HG02623 (cell line): Measurements from ENCODE around the gene TPPP.

ENCODE experiments used
- ATAC-seq: cut with Tn5 transposase; IDR thresholded peaks from one replicate; pipeline ENCODE4 v1.9.1; 2021; ENCODE audit warnings: moderate library complexity; ENCODE audit not compliant: unreplicated experiment

Gene TPPP

DNA sequence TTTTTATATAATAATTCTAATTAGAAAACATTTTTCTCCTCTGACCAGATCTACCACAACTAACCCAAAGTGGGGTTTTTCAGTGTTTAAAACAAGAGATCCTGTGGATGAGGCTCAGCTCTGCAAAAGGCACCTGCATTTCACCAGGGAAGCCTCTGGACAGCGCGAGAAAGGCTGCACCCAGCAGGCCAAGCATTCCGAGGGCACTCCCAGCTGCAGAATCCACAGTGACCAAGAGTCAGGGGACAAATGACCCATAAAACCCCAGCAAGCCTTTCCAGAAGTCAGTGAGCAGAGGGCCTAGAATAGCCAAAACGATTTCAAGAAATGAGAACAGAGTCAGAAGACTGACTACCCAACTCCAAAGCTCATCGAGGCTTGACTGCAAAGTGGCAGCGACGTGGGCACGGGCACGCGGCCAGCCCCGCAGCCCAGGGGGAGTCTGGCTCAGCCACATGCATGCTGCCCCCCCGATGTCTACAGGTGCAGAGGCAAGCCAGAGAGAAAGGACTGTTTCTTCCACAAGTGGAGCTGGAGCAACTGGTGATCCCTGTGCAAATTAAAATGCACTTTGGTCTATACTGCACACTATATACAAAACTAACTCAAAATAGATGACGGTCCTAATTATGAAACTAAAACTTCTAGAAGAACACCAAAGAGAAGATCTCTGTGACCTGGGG, 26.2 kb downstream of the TPPP start:
- no peak for ATAC-seq

DNA sequence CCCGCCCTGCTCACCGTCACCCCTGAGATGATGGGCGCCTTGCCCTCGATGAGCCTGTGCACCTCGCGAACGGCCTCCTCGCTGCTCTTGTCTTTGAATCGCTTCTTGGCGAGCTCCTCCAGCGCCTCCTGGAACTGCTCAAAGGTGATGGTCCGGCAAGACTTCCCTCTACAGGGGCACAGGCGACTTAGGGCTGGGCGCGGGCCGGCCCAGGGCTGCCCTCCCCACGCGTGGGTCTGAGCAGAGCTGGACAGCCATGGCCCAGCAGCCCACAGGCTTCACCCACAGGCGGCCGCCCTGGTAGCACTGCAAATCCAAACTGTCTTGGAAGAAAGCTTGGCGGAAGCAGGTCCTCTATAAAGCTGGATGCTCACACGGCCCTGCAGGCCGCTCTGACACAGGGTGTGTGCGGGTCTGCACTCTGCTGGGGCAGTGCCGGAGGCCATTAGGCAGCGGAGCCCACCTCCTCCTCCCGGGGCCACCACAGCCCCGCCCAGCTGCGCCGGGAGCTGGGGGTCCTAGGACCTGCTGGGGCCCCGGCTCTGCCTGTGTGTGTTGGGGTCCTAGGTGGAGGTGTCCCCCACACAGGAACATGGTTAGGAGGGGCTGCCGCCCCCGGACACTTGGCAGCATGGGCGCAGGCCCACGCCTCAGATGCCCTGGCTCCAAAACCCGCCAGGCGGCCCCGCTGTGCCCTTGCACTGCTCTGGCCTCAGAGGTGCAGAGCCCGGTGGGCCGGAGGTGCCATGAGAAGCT, 27.0 kb downstream of the TPPP start:
- no peak for ATAC-seq

DNA sequence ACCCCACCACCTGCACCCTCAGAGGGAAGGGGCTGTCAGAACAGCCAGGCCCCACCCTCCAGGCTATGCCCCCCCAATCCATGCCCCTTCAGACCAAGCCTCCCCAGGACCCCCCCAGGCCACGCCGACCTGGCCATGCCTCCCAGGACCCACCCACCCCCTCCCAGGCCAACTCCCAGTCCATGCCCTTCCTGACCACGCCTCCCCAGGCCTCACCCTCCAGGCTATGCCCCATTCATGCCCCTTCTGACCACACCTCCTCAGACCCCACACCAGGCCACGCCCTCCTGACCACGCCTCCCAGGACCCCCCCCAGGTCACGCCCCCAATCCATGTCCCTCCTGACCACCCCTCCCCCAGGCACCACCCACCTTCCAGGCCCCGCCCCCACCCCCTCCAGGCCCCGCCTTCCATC, 27.6 kb downstream of the TPPP start:
- no peak for ATAC-seq

DNA sequence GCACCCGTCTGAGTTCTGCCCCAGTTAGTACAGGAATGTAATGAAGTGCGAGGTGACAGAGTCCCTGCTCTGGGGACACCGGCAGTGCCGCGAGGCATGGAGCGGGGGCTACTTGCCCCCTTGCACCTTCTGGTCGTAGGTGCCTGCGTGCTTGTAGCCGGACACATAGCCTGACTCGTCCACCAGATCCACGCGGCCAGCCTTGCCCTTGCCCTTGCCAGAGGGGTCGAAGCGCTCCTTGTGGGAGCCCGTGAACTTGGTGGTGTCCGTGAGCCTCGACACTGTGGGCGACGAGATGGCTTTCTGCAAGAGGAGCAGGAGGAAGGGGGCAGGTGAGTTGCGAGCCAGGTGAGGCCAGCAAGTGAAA, 28.2 kb downstream of the TPPP start:
- no peak for ATAC-seq

DNA sequence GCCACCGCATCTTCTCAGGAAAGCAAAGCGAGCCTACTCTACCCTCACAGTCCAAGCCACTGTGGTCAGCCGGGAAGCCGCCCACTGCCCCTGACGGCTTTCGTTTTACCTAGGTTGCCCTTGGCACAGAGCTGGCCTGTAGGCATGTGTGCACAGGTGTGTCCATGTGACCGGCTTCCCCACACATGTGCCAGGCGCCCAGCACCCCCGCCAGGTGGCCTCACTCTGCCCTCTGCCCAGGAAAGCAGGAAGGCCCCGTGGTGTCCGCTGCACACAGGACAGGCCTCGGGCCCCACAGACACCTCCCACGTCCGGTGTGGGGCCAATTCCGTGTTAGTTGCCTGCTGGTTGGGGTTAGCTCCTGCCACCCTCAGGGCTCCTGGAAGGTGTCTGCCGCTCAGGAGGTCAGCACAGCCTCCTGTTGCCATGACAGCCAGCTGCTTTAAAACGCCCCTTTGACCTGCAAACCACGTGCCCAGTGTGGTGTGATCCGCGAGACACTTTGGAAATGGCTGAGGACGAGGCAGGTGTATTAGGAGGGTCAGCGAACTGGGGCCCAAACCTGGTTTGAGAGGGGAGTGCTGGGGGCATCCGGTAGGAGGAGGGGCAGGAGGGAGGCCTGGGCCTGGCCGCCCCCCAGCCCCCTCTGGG, 28.7 kb downstream of the TPPP start:
- ATAC-seq, result no peak

DNA sequence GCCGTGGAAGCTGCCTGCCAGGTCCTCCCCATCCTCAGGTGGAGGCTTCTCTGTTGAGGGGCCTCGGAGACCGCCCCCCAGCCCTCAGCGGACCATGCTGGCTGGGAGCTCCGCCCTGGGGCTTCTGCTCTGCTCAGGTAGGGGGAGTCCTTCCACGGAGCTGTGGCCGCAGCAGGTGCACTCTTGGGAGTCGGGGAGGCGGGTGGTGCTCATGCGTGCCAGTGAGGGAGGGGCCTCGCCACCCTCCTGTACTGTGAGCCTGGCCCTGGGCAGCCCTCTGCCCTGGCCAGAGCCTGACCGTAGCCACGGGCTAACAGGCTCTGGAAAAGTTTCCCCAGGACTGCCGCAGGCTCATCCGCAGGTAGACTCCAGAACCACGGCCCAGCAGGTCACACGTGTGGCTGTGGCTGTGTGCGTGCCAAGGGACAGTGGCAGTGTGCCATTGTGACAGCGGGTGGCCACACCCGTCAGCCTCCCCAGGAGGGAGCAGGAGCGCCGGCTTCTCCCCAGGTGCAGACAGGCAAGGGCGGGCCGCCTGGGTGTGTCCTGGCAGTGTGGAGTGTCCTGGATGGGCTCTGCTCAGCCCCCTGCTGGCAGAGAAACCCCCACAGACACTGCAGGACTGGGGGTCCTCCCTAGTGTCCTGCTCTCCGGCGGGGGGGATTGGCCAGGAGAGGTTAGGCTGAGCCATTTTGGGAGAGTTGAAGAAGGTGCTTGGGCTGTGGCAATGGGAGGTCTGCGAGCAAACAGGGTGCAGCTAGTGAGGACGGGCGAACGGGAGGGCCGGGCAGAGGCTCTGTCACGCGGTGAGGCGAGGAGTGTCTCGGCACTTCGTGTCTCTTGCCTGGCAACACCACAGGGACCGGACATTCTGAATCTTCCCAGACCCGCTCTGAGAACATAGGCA, 29.5 kb downstream of the TPPP start:
- no peak for ATAC-seq

DNA sequence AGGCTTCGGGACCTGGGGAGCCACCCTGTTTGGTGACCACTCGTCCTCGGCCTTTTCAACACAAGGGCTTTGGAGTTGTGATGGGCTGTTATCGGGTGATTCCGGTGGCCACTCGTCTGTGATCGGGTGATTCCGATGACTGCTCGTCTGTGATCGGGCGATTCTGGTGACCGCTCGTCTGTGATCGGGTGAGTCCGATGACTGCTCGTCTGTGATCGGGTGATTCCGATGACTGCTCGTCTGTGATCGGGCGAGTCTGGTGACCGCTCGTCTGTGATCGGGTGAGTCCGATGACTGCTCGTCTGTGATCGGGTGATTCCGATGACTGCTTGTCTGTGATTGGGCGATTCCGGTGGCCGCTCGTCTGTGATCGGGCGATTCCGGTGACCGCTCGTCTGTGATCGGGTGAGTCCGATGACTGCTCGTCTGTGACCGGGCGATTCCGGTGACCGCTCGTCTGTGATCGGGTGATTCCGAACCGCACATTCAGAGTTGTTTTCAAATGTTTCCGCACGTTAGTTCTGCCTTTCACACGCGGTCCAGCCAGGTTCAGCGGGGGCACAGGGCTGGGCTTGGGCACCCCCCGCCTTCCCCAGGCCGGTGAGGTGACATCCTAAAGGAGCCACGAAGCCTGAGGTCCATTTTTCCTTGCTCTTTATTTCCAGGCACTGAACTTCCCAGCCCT, 30.3 kb downstream of the TPPP start:
- ATAC-seq, result no peak

DNA sequence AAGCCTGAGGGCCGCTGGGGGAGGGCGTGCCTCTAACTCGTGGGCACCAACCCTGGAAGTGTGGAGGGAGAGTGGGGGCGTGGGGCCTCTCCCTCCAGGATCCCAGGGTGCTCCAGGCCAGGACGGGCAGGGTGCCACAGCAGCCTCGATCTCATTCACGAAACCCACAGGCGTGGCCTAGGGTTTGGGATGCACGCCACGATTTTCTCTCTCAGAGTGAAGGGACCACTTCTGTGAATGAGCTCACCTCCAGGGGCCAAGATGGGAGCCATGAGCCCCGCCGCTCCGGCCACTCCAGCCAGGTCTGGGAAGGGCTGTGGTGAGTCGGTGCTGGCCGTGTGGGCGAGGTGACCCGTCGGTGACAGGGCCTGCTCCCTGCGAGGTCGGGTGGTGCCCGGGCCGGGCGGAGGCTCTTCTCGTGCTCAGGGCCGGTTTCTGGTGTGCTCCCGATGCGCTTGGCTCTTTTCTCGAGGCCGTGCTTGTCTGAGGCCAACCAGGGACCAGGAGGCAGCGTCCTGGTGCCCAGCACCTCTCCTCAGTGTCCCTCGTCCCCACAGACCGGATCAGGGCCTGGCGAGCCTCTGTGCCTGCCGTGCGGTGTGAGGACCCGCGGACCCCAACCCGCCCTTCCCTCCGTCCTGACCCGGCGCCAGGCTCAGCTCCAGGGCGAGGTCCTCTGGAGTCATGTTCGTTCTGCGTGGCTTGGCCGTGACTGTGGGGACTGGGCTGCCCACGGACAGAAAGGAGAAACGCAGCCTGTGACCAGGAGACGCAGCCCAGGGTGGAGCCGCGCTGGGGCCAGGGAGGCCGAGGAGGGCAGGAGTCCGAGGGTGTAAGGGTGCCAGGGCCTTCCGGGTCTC, 31.0 kb downstream of the TPPP start:
- no peak for ATAC-seq

DNA sequence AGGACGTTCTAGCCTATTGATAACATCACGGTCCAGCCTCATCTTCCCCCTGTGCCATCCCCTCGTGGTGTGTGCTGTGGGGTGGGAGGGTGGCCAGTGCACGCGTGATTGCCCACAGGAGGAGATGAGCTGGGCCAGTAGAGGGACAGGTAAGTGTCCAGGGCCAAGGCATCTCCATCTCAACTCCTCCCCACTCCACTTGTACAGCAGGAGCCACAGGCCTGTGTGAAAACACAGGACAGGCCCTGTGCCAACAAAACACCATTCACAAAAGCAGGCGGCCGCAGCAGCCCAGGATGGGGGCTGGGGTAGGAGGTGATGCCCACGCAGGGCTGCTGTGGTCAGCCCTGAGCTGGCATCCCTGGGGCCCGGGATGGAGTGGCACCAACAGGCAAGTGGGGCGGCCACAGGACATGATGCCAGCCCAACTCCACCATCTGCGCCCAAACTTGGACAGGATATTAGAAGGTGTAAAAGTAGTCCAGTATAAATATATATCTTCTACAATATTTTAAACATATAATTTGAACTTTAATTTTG, 32.6 kb downstream of the TPPP start:
- no peak for ATAC-seq

DNA sequence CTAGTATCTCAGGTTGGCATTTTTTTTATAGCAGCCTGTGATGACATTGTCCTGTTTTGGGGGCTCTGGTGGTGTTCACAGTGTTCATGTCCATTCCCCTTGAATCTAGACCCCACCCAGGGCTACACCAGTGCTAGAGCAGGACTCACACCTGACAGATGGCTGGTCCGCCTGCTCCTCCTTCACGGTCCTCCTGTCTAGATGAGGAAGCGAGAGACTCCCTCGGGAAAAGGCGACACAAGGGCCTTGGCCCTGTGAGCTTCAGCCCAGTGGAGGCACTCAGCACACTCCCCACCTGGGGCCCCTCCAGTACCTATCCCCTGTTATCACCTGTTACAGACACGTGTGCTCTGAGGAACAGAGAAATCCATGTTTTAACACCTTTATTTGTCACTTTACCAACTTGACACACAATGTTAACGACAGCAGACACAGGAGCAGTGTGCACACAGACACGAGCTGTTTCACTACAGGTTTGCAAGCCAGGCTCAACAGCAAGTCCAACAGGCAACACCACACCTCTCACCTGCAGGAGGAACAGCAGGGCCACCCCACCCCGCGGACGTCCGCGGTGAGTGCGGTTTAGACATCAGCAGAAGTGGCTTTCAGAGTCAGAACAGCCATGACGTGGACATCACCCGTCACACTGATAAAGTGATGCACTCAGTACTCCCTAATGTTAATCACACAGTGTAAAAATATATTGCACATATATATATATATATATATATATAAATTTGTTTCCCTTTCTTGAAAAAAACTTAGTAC, 33.5 kb downstream of the TPPP start:
- ATAC-seq, result no peak

DNA sequence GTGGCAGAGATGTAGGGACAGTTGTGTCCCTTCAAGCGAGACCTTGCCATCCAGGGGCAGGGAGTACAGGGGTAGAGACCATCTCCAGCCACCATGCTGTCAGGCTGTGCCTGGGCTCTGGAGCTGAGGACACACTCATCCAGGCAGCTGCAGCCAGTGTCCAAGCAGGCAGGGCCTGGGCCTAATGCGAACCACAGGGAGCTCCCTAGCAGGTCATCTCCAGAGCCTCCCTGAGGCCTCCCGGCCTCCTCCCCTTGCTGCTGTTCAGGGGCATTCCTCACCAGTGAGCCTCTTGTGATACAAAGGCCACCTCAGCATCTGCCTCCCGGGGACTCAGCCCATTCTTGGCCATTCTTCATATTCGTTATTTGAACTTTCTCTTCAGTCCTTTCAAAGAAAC, 35.0 kb downstream of the TPPP start:
- ATAC-seq, result no peak

DNA sequence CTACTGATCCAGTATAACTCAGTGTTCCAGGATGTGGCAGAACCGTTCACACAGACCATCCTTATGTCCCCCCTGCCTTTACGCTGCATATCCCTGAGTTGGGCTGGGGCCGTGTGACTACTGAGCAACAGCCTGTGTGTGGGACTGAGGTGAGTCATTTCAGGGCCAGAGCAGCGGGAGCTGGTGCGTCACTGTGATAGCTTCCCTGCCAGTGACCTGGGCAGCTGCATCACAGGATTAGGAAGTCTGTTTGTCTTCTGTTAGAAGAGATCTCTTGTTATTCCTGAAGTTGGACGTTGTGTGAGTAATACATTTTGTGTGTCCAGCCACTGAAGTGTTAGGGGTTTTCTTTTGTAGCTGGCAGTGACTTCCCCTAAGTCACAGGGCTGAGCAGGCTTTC, 35.6 kb downstream of the TPPP start:
- ATAC-seq, result no peak

DNA sequence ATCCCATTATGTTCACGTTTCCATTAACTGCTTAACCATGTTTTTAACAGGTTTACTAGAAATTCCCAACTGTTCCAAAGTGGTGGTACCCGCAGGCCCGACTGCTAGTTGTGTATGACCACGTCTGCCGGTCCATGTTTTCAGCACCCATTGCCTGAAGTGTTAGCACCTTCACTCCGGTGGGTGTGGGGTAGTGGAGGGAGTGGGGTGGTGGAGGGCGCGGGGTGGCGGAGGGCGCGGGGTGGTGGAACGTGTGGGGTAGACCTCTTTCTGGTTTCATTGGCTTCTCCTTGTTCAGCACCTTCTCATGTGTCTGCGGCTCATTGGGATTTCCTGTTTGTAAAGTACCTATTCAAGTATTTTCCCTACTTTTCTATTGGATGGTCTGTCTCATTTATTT, 37.7 kb downstream of the TPPP start:
- no peak for ATAC-seq

DNA sequence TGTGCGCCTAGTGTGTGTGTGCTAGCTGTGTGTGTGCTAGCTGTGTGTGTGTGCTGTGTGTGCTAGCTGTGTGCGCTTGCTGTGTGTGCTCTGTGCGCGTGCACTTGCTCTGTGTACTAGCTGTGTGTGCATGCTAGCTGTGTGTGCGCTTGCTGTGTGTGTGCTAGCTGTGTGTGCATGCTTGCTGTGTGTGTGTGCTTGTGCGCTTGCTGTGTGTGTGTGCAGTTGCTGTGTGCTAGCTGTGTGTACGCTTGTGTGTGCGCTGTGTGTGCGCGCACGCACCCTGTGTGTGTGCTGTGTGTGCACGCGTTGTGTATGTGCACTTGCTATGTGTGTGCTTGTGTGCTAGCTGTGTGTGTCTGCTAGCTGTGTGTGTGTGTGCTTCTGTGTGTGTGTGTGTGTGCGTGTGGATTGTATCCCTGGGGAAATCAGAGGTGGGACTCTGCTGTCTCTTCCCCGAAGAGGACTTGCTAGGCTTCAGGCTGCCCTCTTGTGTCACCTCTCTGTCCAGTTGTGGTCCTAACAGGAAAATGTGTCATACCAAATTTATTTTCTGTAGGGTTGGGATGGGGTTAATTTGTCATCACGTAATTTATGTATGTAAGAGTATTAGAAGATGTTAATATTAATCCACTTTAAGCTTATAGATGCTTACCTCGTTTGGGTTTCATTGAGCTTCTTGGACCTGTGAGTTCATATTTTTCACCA, 38.9 kb downstream of the TPPP start:
- no peak for ATAC-seq

DNA sequence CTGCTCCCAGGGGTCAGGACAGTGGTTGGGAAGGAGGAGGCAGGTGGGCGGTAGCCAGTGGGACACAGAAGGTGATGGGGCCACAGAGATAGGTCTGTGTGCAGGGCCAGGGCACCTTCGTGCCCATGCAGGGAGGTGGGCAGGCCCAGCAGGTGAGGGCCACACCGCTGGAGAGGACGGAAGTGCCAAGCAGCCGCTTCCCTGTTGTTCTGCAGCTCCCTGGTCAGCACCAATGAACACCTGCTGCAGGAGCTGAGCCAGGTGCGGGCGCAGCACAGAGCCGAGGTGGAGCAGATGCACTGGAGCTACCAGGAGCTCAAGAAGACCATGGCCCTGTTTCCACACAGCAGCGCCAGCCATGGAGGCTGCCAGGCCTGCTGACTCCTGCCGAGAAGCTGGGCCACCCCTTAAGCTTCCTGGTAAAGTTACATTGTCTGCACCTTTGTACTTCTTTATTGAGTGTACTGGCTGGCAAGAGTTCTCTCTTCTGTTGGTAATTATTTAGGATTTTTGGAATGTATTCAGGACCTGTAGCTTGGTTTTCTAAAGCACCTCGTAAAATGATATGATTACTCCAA, 40.3 kb downstream of the TPPP start:
- ATAC-seq, result no peak

DNA sequence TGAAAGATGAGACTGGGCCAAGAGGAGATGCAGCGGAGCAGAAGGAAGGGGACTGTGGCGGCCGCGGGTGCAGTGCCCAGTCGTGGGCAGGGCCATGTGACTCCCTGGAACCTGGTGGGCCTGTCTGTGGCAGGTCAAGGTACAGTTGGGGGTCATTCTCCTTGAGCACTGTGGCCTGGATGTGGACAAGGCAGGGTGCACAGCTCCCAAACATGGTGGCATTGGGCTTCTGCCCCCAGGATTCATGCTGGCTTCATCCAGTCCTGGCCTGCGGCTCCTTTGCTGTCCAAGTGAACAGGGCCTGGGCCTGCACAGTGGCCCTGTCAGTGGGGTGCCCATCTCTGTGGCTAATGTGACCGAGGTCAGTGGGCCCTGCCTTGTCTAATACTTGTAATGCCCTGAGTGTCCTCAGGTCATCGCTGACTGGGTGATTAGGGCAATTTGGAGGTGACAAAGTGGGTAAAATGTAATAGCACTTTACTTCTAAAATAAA, 41.1 kb downstream of the TPPP start:
- ATAC-seq, result no peak

DNA sequence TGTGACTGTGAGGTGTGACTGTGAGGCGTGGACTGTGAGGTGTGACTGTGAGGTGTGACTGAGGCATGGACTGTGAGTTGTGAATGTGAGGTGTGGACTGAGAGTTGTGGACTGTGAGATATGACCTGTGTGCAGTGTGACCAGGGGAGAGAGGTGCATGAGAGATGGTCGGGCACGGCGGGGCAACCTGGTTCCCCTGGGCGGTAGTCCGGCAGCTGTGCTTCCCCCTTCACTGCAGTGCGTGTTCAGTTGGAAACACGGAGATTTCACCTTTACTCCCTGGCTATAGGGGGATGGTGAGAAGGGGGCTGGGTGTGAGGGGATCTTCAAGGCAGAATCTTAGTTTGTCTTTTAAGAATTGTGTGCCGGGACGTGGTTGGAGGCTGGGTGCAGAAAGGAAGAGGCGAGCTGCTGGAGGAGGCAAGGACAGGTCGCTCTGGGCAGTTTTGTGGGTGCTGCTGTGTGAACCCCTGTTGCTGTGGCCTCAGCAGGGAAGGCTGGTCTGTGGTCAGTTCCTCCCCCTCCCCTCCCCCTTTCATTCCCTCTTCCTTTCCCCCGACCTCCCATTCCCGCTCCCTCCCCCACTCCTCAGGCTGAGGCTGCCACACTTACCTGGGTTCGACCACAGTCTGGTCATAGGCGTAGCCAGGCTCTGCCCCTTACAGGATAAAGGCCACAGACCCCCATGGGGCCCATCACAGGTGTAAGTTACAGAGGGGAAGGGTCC, 41.7 kb downstream of the TPPP start:
- ATAC-seq, result no peak
